ENCODE data around the gene TOP3B. TPM values are rescaled to one million over a fixed set of nuclear protein-coding genes. Genes with fewer than 3 reads are reported as not detected.

TOP3B gene
- total and polyA plus RNA-seq, 9 of the 15 experiments (the other 6 are each of a cell fraction or from before 2014, with no cell fraction given) = 3.0 to 188 (median 112) TPM

DNA sequence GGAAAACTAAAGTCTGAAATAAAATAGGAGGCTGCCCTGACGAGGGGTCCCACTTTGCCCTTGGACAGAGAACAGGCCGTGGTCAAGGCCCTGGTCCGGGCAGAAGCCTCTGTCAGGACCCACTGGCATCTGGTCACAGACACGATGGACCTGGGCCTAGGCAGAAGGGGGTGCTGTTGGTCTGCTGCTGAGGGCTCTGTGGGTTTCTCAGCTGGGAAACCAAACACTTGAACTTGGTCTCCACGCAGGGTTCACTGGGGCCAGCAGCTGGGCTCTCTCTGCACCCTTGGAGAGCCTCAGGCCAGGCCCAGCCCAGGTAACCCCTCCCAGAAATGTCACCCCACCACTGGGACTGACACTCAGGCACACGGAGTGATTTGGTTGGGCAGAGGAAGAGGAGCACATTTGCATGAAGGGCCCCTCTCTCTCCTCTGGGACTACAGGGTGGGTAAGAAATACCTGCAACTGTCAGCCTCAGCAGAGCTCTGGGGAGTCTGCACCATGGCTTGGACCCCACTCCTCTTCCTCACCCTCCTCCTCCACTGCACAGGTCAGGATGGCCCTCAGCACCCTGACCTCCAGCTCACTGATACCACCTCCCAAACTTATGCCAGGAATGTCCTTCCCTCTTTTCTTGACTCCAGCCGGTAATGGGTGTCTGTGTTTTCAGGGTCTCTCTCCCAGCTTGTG is 48.1 kb upstream of the TOP3B start (continued):
- TF ChIP-seq, protein P1, sequence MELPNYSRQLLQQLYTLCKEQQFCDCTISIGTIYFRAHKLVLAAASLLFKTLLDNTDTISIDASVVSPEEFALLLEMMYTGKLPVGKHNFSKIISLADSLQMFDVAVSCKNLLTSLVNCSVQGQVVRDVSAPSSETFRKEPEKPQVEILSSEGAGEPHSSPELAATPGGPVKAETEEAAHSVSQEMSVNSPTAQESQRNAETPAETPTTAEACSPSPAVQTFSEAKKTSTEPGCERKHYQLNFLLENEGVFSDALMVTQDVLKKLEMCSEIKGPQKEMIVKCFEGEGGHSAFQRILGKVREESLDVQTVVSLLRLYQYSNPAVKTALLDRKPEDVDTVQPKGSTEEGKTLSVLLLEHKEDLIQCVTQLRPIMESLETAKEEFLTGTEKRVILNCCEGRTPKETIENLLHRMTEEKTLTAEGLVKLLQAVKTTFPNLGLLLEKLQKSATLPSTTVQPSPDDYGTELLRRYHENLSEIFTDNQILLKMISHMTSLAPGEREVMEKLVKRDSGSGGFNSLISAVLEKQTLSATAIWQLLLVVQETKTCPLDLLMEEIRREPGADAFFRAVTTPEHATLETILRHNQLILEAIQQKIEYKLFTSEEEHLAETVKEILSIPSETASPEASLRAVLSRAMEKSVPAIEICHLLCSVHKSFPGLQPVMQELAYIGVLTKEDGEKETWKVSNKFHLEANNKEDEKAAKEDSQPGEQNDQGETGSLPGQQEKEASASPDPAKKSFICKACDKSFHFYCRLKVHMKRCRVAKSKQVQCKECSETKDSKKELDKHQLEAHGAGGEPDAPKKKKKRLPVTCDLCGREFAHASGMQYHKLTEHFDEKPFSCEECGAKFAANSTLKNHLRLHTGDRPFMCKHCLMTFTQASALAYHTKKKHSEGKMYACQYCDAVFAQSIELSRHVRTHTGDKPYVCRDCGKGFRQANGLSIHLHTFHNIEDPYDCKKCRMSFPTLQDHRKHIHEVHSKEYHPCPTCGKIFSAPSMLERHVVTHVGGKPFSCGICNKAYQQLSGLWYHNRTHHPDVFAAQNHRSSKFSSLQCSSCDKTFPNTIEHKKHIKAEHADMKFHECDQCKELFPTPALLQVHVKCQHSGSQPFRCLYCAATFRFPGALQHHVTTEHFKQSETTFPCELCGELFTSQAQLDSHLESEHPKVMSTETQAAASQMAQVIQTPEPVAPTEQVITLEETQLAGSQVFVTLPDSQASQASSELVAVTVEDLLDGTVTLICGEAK (IDR thresholded peaks at IDR 0.05) = no peak
- TF ChIP-seq, protein P1 (CRISPR knock-in tag; IDR thresholded peaks at IDR 0.05) = no peak
- TF ChIP-seq BRCA1 (IDR thresholded peaks at IDR 0.05) (no peak), BRCA1 (CRISPR knock-in tag; IDR thresholded peaks at IDR 0.05) (peak; percentile 94; the same call in 1 of the 2 replicates), STAG1 (CRISPR knock-in tag; IDR thresholded peaks at IDR 0.05; ENCODE audit: borderline replicate concordance) (peak; percentile 52; the same call in 1 of the 2 replicates), ZNF57 (CRISPR knock-in tag; IDR thresholded peaks at IDR 0.05) (no peak), IRF2 (CRISPR knock-in tag; IDR thresholded peaks at IDR 0.05) (no peak), ZC3H4 (CRISPR knock-in tag; IDR thresholded peaks at IDR 0.05; ENCODE audit: borderline replicate concordance) (0 out of 2 replicates have a peak, but pooled peaks have one; percentile 62), SNRNP70 (optimal IDR thresholded peaks at IDR 0.05; ENCODE audit: low read depth, low read length) (no peak)
- TF ChIP-seq, protein P2, sequence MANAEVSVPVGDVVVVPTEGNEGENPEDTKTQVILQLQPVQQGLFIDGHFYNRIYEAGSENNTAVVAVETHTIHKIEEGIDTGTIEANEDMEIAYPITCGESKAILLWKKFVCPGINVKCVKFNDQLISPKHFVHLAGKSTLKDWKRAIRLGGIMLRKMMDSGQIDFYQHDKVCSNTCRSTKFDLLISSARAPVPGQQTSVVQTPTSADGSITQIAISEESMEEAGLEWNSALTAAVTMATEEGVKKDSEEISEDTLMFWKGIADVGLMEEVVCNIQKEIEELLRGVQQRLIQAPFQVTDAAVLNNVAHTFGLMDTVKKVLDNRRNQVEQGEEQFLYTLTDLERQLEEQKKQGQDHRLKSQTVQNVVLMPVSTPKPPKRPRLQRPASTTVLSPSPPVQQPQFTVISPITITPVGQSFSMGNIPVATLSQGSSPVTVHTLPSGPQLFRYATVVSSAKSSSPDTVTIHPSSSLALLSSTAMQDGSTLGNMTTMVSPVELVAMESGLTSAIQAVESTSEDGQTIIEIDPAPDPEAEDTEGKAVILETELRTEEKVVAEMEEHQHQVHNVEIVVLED (CRISPR knock-in tag; IDR thresholded peaks at IDR 0.05) = no peak
- TF ChIP-seq, protein P3, sequence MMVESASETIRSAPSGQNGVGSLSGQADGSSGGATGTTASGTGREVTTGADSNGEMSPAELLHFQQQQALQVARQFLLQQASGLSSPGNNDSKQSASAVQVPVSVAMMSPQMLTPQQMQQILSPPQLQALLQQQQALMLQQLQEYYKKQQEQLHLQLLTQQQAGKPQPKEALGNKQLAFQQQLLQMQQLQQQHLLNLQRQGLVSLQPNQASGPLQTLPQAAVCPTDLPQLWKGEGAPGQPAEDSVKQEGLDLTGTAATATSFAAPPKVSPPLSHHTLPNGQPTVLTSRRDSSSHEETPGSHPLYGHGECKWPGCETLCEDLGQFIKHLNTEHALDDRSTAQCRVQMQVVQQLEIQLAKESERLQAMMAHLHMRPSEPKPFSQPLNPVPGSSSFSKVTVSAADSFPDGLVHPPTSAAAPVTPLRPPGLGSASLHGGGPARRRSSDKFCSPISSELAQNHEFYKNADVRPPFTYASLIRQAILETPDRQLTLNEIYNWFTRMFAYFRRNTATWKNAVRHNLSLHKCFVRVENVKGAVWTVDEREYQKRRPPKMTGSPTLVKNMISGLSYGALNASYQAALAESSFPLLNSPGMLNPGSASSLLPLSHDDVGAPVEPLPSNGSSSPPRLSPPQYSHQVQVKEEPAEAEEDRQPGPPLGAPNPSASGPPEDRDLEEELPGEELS (CRISPR knock-in tag; IDR thresholded peaks at IDR 0.05; ENCODE audit: borderline replicate concordance) = no peak; the same call in 1 of the 2 replicates
- TF ChIP-seq, protein P4, sequence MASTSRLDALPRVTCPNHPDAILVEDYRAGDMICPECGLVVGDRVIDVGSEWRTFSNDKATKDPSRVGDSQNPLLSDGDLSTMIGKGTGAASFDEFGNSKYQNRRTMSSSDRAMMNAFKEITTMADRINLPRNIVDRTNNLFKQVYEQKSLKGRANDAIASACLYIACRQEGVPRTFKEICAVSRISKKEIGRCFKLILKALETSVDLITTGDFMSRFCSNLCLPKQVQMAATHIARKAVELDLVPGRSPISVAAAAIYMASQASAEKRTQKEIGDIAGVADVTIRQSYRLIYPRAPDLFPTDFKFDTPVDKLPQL (IDR thresholded peaks at IDR 0.05; ENCODE audit: extremely low read depth, insufficient read length) = no peak
